GM12873 (cell line): ENCODE results near the gene HLTF.

Source experiments
- CTCF ChIP-seq: IDR thresholded peaks from 2 replicates; pipeline ENCODE4 v1.5.1; 2012; ENCODE audit warnings: low read depth, mild to moderate bottlenecking, moderate library complexity, low read length, control low read depth; ENCODE audit not compliant: insufficient read depth; ENCODE audit errors: missing control alignments

The HLTF gene

GRCh38 chr3:149058602-149059001, 27.7 kb downstream of the HLTF start:
- TF ChIP-seq CTCF: no peak

GRCh38 chr3:149058198-149058597, 28.1 kb downstream of the HLTF start:
- TF ChIP-seq CTCF: no peak

- no peak for TF ChIP-seq CTCF
These were observed 30.8 kb downstream of the HLTF start for GRCh38 chr3:149055575-149055974.

- TF ChIP-seq CTCF: no peak
These were observed 41.8 kb downstream of the HLTF start for GRCh38 chr3:149044339-149045083.

GRCh38 chr3:149042789-149043386, 43.4 kb downstream of the HLTF start:
- no peak for TF ChIP-seq CTCF

GRCh38 chr3:149038322-149038721, 48.0 kb downstream of the HLTF start:
- no peak for TF ChIP-seq CTCF

GRCh38 chr3:149037684-149038083, 48.6 kb downstream of the HLTF start:
- TF ChIP-seq CTCF: no peak
